Uterine smooth muscle cell (primary cell): Measurements from ENCODE around the gene BMP7. TPM values are rescaled to one million over a fixed set of nuclear protein-coding genes. Genes with fewer than 3 reads are reported as not detected.

ENCODE experiments used
- total RNA-seq: library from RNA; depleted of rRNA; stranded (reverse); fragments of >200 nt; gene quantifications from 2 replicates; pipeline ENCODE4 v1.2.3, GENCODE V29; 2014

Gene BMP7
- not detected in 2 replicates for total RNA-seq

GRCh38 chr20:57266291-57267157 is at the start of gene BMP7:
TSS of gene BMP7 (minus strand) at chr20:57266641. CDS start at chr20:57266122, 519 bp downstream.

Other genes with a start within 250 kb of the BMP7 start
- gene SPO11, start 63.2 kb upstream of the BMP7 start, total RNA-seq = not detected in 2 replicates
- 33.1 and 33.3 TPM in 2 replicates for gene RAE1, start 84.6 kb upstream of the BMP7 start, total RNA-seq
- 6.2 and 7.7 TPM in 2 replicates for gene RBM38, start 124.8 kb upstream of the BMP7 start, total RNA-seq